Esophagus (tissue), 2 donors: ENCODE data around the gene ATP8B3. TPM values are rescaled to one million over a fixed set of nuclear protein-coding genes. Genes with fewer than 3 reads are reported as not detected.

Source experiments
- H3K27ac ChIP-seq, 2 donors: one replicate each; pipeline ENCODE4 v1.5.1; 2013; ENCODE audit warnings: low read depth in 2 of 2, mild to moderate bottlenecking in 2 of 2, inconsistent platforms in 1 of 2, low read length in 1 of 2, moderate library complexity in 1 of 2
- H3K27me3 ChIP-seq, 2 donors: one replicate each; pipeline ENCODE4 v1.6.1; 2013; ENCODE audit warnings: low read length in 2 of 2, control low read depth in 1 of 2, mild to moderate bottlenecking in 1 of 2; ENCODE audit not compliant: insufficient read depth in 2 of 2, control insufficient read depth in 1 of 2
- H3K36me3 ChIP-seq, 2 donors: one replicate each; pipeline ENCODE4 v1.6.1; 2013; ENCODE audit warnings: low read length in 1 of 2; ENCODE audit not compliant: control insufficient read depth in 2 of 2, insufficient read depth in 2 of 2
- H3K4me1 ChIP-seq, 2 donors: one replicate each; pipeline ENCODE4 v1.6.1; 2013; ENCODE audit warnings: low read length in 1 of 2; ENCODE audit not compliant: control insufficient read depth in 2 of 2, insufficient read depth in 2 of 2
- H3K4me3 ChIP-seq, 2 donors: one replicate each; pipeline ENCODE4 v1.5.1; 2013; ENCODE audit warnings: low read length in 2 of 2, mild to moderate bottlenecking in 2 of 2, low read depth in 1 of 2, moderate library complexity in 1 of 2
- H3K9me3 ChIP-seq, 2 donors: one replicate each; pipeline ENCODE4 v1.6.1; 2013; ENCODE audit warnings: mild to moderate bottlenecking in 2 of 2, low read depth in 1 of 2, low read length in 1 of 2, moderate library complexity in 1 of 2; ENCODE audit not compliant: control insufficient read depth in 2 of 2, insufficient read depth in 1 of 2
- WGBS, 2 donors: extraction: QIAGEN DNeasy Blood & Tissue Kit; methylation state at CpG; one replicate each; pipeline ENCODE4 v1.1.7; 2013; 5-methylcytosine and 5-hydroxymethylcytosine counted together
- polyA plus RNA-seq, 2 donors: library from polyadenylated mRNA; stranded (reverse); fragments of 200-250 nt; gene quantifications; one replicate each; pipeline ENCODE4 v1.2.3, GENCODE V29; 2013
- donor health status: healthy with polysubstance abuse.
- donor health status: Bipolar disorder and iron deficiency.

Gene ATP8B3
- polyA plus RNA-seq, 2 donors = 0.68 to 1.2 TPM

DNA sequence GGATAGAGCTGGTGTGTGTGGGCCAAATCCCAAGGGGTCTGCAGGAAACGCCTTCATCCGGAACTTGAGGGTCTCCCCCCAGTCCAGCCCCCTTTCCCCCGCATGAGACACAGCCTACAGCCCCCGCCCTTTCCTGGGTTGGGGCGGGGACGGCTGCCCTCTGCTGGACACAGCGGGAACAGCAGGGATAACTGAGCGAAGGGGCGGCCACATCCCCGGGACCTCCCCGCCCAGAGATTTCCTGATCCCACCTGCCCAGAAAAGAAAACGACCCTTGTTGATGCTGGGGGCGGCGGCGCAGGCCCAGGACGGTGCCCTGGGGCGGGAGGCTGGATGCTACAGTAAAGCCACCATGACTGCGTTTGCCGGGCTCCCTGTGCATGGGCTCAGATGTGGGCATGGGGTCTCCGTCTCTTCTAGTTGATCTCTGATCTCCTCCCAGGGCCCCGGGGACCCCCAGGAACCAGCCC lies 44.6 kb downstream of the ATP8B3 start:
- peaks cover 0 to 42% of the 10 kb centered on the region in 2 donors for H3K27me3 ChIP-seq

GRCh38 chr19:1766800-1767352 lies 45.2 kb downstream of the ATP8B3 start:
- WGBS, 2 donors = 19 to 21% methylated on average over 10 of the region's 10 CpGs
- Histone ChIP-seq H3K4me1 (peaks cover 0 to 1% of the 10 kb centered on the region in 2 donors), H3K36me3 (no peaks in the 10 kb centered on the region), H3K27me3 (peaks cover 5 to 48% of the 10 kb centered on the region in 2 donors), H3K27ac (no peak overlapping the region), H3K4me3 (no peak overlapping the region), H3K9me3 (peaks cover 0 to 4% of the 10 kb centered on the region in 2 donors)

More for the DNA sequence above, 44.6 kb downstream of the ATP8B3 start:
- H3K4me1 ChIP-seq = peaks cover 0 to 1% of the 10 kb centered on the region in 2 donors
- peaks cover 0 to 4% of the 10 kb centered on the region in 2 donors for H3K9me3 ChIP-seq
- no peak overlapping the region for H3K27ac ChIP-seq
- no peak overlapping the region for H3K4me3 ChIP-seq
- H3K36me3 ChIP-seq = no peaks in the 10 kb centered on the region
- WGBS, 2 donors = 4 to 6% methylated on average over 21 of the region's 21 CpGs

GRCh38 chr19:1765904-1766799 lies 45.9 kb downstream of the ATP8B3 start:
- H3K36me3 ChIP-seq = no peaks in the 10 kb centered on the region
- H3K27ac ChIP-seq = no peak overlapping the region
- H3K27me3 ChIP-seq = peaks cover 6 to 52% of the 10 kb centered on the region in 2 donors
- 5 to 7% methylated on average over 37 to 38 of the region's 38 CpGs for WGBS, 2 donors
- H3K4me1 ChIP-seq = peaks cover 0 to 1% of the 10 kb centered on the region in 2 donors
- H3K9me3 ChIP-seq = peaks cover 0 to 4% of the 10 kb centered on the region in 2 donors
- no peak overlapping the region for H3K4me3 ChIP-seq

DNA sequence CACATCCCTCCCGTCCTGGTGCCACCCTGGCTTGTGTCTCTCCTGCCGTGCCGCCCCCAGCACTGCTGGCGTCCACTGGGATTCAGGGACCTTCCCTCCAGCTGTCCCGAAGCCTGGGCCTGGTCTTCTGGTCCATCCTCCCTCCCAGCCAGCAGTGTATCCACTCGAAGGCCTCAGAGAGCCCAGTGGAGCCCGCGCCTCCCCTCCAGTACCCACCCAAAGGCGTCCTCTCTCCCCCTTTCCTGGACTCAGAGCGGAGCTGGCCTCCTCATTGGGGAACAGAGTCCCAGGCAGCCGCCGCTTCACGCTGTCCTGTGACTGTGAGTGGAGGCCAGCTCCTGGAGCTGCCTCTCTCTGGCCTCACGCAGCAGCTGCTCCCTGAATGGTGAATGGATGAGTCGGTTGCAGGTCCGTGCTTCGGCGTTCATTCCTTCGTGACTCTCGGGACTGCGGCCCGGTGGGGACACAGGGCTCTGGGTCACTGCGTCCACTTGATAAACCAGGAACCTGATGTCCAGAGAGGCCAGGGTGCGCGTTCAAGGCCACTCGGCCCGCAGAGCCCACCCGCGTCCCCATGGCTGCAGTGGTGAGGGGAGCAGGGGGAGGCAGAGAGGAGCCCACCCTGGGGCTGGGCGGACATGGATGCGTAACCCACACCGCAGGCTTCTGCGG lies 46.7 kb downstream of the ATP8B3 start:
- H3K4me3 ChIP-seq = no peak overlapping the region
- 14 to 16% methylated on average over 33 of the region's 33 CpGs for WGBS, 2 donors
- H3K4me1 ChIP-seq = peaks cover 0 to 1% of the 10 kb centered on the region in 2 donors
- H3K27ac ChIP-seq = no peak overlapping the region
- peaks cover 0 to 2% of the 10 kb centered on the region in 2 donors for H3K9me3 ChIP-seq
- H3K36me3 ChIP-seq = no peaks in the 10 kb centered on the region
- peaks cover 9 to 52% of the 10 kb centered on the region in 2 donors for H3K27me3 ChIP-seq

- no peaks in the 10 kb centered on the region for H3K36me3 ChIP-seq
- H3K27me3 ChIP-seq = peaks cover 11 to 50% of the 10 kb centered on the region in 2 donors
- WGBS, 2 donors = 13 to 15% methylated on average over 15 of the region's 15 CpGs
- peaks cover 0 to 1% of the 10 kb centered on the region in 2 donors for H3K4me1 ChIP-seq
- no peak overlapping the region for H3K4me3 ChIP-seq
- H3K9me3 ChIP-seq = peaks cover 0 to 2% of the 10 kb centered on the region in 2 donors
- no peak overlapping the region for H3K27ac ChIP-seq
Measured at GRCh38 chr19:1764729-1765128, 47.3 kb downstream of the ATP8B3 start.

DNA sequence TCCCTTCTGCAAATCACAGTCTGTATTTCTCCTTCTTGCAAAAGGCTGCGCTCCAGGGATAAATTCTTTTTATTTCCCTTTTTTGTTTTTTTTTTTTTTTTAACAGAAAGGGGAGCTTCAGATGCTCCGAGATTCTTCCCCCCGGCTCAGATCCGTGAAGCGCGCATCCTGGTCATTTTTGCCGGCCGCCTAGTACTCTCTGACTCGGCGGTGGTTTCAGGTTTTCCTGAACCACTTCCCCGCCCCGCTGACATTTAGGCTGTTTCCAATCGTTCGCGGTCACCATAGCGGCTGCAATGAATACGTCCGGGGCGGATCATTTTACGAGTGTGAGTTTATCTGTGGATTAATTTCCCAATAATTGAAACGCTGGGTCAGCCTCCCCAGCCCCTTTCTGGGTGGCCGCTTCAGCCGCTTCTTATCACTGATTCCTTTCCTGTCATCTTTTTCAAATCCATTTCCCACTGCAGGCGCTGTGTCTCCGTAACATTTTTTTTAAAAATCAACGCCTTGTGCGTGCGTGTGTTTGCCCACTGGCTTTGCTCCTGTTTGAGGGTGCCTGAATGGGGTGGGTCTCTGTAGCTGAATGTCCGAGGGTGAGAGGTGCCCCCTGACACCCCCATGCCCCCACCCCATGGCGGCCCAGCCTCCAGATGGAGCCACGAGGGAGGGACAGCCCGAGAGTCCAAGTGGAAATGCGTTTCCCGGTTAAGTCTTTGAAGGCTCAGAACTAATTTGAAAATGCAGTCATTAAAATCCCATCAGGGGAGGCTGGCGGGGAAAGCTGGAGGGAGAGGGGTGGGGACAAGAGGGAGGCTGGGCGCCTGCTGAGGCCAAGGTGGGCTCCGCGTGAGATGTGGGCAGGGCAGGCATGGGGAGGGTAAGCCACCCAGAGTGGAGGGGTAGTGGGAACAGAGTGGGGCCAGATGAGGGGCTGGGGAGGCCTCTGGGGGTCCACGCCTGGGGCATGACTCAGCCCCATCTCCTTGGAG lies 48.1 kb downstream of the ATP8B3 start:
- Histone ChIP-seq H3K27ac (no peak overlapping the region), H3K9me3 (peaks cover 0 to 2% of the 10 kb centered on the region in 2 donors), H3K36me3 (no peaks in the 10 kb centered on the region), H3K4me1 (peaks cover 0 to 1% of the 10 kb centered on the region in 2 donors), H3K4me3 (no peak overlapping the region), H3K27me3 (peaks cover 14 to 44% of the 10 kb centered on the region in 2 donors)
- 8 to 11% methylated on average over 38 to 39 of the region's 39 CpGs for WGBS, 2 donors

DNA sequence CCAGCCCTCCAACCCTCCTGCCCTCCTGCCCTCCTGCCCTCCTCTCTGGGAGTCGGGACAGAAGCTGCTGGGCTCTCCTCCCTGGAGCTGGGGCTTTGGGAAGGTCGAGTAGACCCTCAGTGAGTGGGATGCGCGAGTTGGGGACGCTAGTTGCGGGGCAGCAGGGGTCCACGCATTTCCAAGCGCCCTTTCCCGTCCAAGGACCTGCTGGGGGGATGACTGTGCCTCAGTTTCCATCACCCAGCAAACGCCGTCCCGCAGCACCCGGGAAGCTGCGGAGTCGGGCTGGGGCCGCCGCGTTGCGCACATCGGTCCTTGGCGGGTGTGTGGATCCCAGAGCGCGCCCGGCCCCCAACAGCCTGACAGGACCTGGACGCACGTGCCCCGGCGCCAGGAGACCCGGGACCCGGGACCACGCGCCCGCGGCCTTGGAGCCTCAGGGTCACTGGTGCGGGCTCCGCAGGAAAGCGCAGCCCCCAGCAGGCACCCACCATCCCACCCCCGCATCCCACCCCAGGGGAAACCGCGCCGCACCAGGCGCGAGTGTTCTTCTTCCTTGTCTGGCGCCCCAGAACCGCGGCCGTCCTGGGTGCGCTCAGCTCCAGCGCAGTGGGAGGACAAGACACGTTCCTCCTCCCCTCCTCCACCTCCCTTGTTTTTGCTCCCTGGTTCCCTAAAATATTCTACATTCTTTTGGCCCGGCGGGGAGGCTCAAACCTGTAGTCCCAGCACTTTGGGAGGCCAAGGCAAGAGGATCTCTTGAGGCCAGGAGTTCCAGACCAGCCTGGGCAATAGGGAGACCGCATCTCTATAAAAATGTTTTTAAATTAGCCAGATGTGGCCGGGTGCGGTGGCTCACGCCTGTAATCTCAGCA lies 49.6 kb downstream of the ATP8B3 start:
- H3K27me3 ChIP-seq = peaks cover 15 to 52% of the 10 kb centered on the region in 2 donors
- no peak overlapping the region for H3K4me3 ChIP-seq
- H3K4me1 ChIP-seq = peaks cover 0 to under 1% of the 10 kb centered on the region in 2 donors
- 6 to 7% methylated on average over 42 to 56 of the region's 56 CpGs for WGBS, 2 donors
- H3K9me3 ChIP-seq = peaks cover 0 to 2% of the 10 kb centered on the region in 2 donors
- H3K36me3 ChIP-seq = no peaks in the 10 kb centered on the region
- H3K27ac ChIP-seq = no peak overlapping the region

DNA sequence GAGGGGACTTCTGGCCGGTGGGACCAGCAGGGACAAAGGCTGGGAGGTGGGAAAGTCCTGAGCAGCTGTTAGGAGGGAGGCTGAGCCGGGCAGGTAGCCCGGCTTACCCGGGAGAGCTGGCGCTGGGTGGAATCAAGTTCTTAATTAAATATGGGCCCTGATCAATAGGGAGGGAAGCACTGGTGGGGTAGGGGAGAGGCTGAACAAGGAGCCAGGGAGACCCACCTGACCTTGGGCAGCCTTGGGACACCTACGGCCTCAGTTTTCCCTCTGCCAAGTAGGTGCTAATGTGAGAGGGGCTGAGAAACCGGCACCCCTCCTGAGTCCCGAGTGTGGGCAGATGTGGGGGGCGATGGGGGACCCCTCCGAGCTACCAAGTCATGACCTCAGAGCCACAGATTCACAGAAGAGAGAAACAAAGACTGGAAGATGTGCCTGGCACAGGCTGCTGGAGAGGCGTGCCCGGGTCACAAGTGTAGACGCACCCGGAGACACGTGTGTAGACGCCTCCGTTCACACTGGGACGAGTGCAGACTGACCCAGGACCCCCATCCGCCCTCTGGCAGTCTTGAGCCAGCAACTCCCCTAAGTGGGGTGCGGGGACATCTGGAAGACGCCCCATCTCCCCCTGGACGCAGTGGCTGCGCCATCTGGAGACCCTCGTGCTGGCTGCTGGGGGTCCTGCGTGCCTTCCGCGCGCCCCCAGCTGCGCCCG lies 50.4 kb downstream of the ATP8B3 start:
- Histone ChIP-seq H3K36me3 (no peaks in the 10 kb centered on the region), H3K27me3 (peaks cover 15 to 55% of the 10 kb centered on the region in 2 donors), H3K4me3 (no peak overlapping the region), H3K9me3 (peaks cover 0 to 2% of the 10 kb centered on the region in 2 donors), H3K27ac (no peak overlapping the region), H3K4me1 (peaks cover 0 to 3% of the 10 kb centered on the region in 2 donors)
- 5 to 6% methylated on average over 30 of the region's 30 CpGs for WGBS, 2 donors
